Activated CD8-positive, alpha-beta T cell treated with anti-CD3 and anti-CD28 coated beads for 36 hours (primary cell): Measurements from ENCODE around the gene TTLL5. TPM values are rescaled to one million over a fixed set of nuclear protein-coding genes. Genes with fewer than 3 reads are reported as not detected.

ENCODE experiments used
- ATAC-seq: fragments of 200-7000 bp; cut with Tn5 transposase; one replicate; pipeline ENCODE4 v1.10.0; 2021; ENCODE audit warnings: mild to moderate bottlenecking, moderate library complexity
- CTCF ChIA-PET: fragments of 350-600 bp; sonication (Branson Sonifier 250); formaldehyde crosslinking; loops from one replicate; lab custom pipeline; 2021; ENCODE audit warnings: antibody characterized with exemption; lab: Charles Lee
- POLR2A ChIA-PET: fragments of 350-600 bp; sonication (Branson Sonifier 250); formaldehyde crosslinking; loops from one replicate; lab custom pipeline; 2021; ENCODE audit warnings: antibody characterized with exemption; lab: Charles Lee
- DNase-seq: peaks from one replicate; pipeline ENCODE4 v3.0.0-alpha.2; 2020
- H3K27ac Mint-ChIP-seq: one replicate; pipeline ENCODE4 v1.8.0; 2021; ENCODE audit warnings: mild to moderate bottlenecking, mixed read lengths
- H3K27me3 Mint-ChIP-seq: one replicate; pipeline ENCODE4 v1.8.0; 2021; ENCODE audit warnings: mixed read lengths
- H3K36me3 Mint-ChIP-seq: one replicate; pipeline ENCODE4 v1.8.0; 2021; ENCODE audit warnings: low read depth, mixed read lengths
- H3K4me1 Mint-ChIP-seq: one replicate; pipeline ENCODE4 v1.8.0; 2021; ENCODE audit warnings: low read depth, mixed read lengths
- H3K4me3 Mint-ChIP-seq: one replicate; pipeline ENCODE4 v1.8.0; 2021; ENCODE audit warnings: mild to moderate bottlenecking, moderate library complexity, mixed read lengths
- H3K9me3 Mint-ChIP-seq: one replicate; pipeline ENCODE4 v1.8.0; 2021; ENCODE audit warnings: mixed read lengths
- CTCF ChIP-seq: fragments of 200-600 bp; IDR thresholded peaks from one replicate; pipeline ENCODE4 v1.8.0; 2022; ENCODE audit warnings: antibody characterized with exemption, mild to moderate bottlenecking
- intact Hi-C: fragments of 100-400 bp; cut with micrococcal nuclease; formaldehyde crosslinking; loops from one replicate; pipeline ENCODE4 v1.10.0; 2022
- total RNA-seq, 2 experiments: library from RNA; stranded (reverse); gene quantifications; one replicate each; pipeline ENCODE4 v1.2.3, GENCODE V29; 2021

TTLL5 gene
- total RNA-seq, 2 experiments from 2014 or later, result 23.6 to 27.2 TPM

GRCh38 chr14:75752907-75753594, 92.0 kb downstream of the TTLL5 start:
- intact Hi-C loops, result no loop called here
- no peak for DNase-seq
- CTCF ChIA-PET, result no interaction called here
- Mint-ChIP-seq H3K36me3 (peaks cover 27% of the 10 kb centered on the region), H3K27me3 (no peaks in the 10 kb centered on the region), H3K4me1 (no peaks in the 10 kb centered on the region), H3K4me3 (no peak overlapping the region), H3K9me3 (no peaks in the 10 kb centered on the region), H3K27ac (no peak overlapping the region)
- no peak for TF ChIP-seq CTCF
- no peak for ATAC-seq
- POLR2A ChIA-PET, result no interaction called here

- Mint-ChIP-seq H3K4me1 (no peaks in the 10 kb centered on the region), H3K27me3 (no peaks in the 10 kb centered on the region), H3K9me3 (no peaks in the 10 kb centered on the region), H3K36me3 (peaks cover 22% of the 10 kb centered on the region), H3K4me3 (no peak overlapping the region), H3K27ac (no peak overlapping the region)
- no peak for TF ChIP-seq CTCF
- DNase-seq (no peak), ATAC-seq (no peak)
- intact Hi-C loops, result no loop called here
- ChIA-PET POLR2A (no interaction called here), CTCF (no interaction called here)
Measured at GRCh38 chr14:75753696-75754095, 92.7 kb downstream of the TTLL5 start.

- H3K36me3 Mint-ChIP-seq, result peaks cover 15% of the 10 kb centered on the region
- POLR2A ChIA-PET, result no interaction called here
- CTCF ChIA-PET, result interaction anchor here (1.1 to 1.8 kb wide), 3 partner anchors 10 to 104 kb away, joined by 3 to 4 read pairs (median 4); no protein-coding TSS in a partner anchor
- no peak overlapping the region for H3K27ac Mint-ChIP-seq
- ATAC-seq, result no peak
- intact Hi-C loops, result no loop called here
- DNase-seq, result no peak
- no peaks in the 10 kb centered on the region for H3K9me3 Mint-ChIP-seq
- TF ChIP-seq CTCF, result no peak
- H3K4me3 Mint-ChIP-seq, result no peak overlapping the region
- H3K4me1 Mint-ChIP-seq, result no peaks in the 10 kb centered on the region
- no peaks in the 10 kb centered on the region for H3K27me3 Mint-ChIP-seq
Measured at GRCh38 chr14:75757644-75758402, 96.8 kb downstream of the TTLL5 start.

- no peaks in the 10 kb centered on the region for H3K27me3 Mint-ChIP-seq
- H3K27ac Mint-ChIP-seq, result no peak overlapping the region
- no peaks in the 10 kb centered on the region for H3K9me3 Mint-ChIP-seq
- peaks cover 2% of the 10 kb centered on the region for H3K36me3 Mint-ChIP-seq
- intact Hi-C loops, result no loop called here
- ChIA-PET CTCF (interaction anchor here (0.7 to 1.3 kb wide), 2 partner anchors 55 to 143 kb away, joined by 3 to 4 read pairs; no protein-coding TSS in a partner anchor), POLR2A (no interaction called here)
- no peak overlapping the region for H3K4me3 Mint-ChIP-seq
- DNase-seq, result no peak
- no peaks in the 10 kb centered on the region for H3K4me1 Mint-ChIP-seq
- ATAC-seq, result no peak
- TF ChIP-seq CTCF, result no peak
Measured at GRCh38 chr14:75764020-75764419, 103.0 kb downstream of the TTLL5 start.
